GM19324 (cell line): ENCODE data around the gene EEF1B2.
"Not testable (repeated sequence)": the region's sequence is repeated elsewhere in the genome, so short reads cannot be mapped to it uniquely, and the experiment has no call there.

Source experiments
- ATAC-seq: cut with Tn5 transposase; IDR thresholded peaks from one replicate; pipeline ENCODE4 v1.9.1; 2021; ENCODE audit warnings: mild to moderate bottlenecking, moderate library complexity; ENCODE audit not compliant: unreplicated experiment, low FRiP score

EEF1B2 gene

DNA sequence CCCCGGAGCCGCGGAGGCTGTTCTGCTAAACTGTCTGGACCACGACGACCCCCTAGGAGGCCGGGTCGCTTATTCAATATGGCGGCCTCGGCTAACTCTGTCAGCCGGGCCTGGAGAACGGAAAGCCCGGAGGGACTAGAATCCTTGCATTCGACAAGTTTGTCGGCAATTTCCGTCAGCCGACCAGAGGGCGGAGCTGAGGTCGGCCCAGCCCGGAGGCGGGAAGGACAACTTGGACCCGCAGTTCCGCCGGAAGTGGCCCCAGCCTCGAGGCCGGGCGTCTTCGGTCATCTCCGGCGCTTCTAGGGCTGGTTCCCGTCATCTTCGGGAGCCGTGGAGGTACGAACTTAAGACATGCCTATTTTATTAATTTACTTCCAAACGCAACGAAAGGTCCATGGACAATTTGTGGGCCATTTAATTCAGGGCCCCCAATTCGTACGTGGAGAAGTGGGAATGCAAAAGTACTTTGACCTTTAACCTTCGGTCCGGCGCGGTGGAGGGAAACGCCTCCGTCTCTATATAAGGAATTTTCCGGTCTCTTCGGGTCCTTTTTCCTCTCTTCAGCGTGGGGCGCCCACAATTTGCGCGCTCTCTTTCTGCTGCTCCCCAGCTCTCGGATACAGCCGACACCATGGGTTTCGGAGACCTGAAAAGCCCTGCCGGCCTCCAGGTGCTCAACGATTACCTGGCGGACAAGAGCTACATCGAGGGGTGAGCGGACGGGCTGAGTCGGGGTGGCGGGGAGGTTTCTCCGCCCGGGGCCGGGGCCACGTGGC, at the start of gene EEF1B2, which contains the start of gene NDUFS1:
EEF1B2 (plus strand) TSS at position 550 of the 779 bp plus-strand sequence; CDS start at position 635, 85 bp downstream.
NDUFS1 (minus strand) TSS at position 99 of the 779 bp plus-strand sequence. CDS start 5,766 bp downstream, outside the sequence.
- ATAC-seq = peak; percentile 95

DNA sequence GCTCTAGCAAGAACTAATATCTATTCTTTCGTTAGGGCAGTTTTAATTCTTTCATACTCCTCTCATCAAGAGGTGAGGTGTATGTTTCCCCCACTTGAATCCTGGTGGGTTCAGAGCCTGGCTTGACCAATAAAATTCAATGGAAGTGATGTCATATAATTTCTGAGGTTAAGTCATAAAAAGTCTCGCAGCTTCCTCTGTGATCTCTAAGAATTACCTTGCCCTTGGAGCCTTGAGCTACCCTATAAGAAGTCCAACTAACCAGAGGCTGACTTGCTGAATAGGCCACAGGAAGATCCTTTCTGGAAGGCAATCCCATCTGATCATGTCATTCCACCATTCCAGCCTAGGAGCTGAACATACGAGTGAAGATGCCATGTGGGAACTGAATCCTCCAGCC, 47.6 kb upstream of the EEF1B2 start:
- ATAC-seq = no peak

DNA sequence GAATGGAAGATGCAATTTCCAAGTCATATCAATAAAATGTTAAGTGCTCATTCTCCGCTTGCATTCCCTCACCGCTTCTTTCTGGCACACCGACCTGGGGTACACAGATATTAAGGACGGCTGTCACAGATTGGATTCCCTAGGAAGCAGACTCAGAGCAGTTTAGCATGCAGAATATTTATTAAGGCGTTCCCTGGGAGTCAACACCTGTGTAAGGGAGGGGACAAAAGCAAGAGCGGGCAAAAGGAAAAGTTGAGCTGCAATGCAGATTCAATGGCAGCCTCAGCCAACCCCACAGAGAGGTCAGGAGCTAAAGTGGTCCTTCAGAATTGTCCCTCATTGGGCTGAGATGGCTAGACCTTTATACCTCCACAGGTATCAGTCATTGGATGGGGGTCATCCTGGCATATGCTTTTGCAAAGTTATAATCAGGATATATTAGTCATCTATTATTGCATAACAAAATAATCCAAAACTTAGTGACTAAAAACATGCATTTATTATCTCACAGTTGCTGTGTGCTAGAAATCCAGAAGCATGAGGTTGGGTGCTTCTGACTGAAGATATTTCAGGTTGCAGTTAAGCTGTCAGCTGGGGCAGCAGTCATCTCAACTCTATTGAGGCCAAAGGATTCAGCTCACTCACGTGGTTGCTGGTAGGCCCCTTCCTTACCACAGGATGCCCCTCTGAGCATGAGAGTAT, 46.7 kb upstream of the EEF1B2 start:
- ATAC-seq = no peak

DNA sequence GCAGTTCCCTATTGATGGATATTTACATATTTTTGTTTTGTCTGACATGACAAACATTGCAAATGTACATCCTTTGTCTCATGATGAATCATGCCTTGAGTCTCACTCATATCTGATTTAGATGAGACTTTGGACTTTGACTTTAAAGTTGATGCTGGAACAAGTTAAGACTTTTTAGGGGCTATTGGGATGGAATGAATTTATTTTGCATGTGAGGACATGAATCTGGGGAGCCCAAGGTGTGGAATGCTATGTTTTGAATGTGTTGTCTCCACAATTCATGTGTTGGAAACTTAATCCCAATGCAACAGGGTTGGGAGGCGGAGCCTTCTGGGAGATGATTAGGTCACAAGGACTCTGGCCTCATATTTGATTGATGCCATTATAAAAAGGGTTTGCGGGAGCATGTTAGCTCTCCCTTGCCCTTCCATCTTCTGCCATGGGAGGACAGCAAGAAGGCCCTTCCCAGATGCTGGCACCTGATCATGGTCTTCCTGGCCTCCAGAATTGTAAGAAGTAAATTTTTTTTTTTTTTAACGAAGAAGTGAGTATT, 44.6 kb upstream of the EEF1B2 start:
- no peak for ATAC-seq

DNA sequence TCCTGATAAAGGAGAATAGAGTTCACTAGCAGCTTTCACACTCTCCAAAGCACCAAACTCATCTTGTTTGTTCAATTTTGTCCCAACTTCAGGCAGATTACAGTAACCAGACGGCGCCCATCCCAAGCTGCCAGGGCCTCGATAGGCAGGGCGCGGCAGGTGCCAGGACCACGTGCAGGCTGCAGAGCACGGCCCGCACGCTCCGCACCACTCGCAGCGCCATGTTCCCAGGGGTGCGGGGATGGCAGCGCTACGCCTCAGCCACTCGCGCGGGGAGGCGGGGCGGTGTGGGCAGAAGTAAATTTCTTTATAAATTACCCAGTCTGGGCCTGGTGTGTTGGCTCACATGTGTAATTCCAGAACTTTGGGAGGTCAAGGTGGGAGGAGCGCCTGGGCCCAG, 43.4 kb upstream of the EEF1B2 start:
- ATAC-seq = no peak

DNA sequence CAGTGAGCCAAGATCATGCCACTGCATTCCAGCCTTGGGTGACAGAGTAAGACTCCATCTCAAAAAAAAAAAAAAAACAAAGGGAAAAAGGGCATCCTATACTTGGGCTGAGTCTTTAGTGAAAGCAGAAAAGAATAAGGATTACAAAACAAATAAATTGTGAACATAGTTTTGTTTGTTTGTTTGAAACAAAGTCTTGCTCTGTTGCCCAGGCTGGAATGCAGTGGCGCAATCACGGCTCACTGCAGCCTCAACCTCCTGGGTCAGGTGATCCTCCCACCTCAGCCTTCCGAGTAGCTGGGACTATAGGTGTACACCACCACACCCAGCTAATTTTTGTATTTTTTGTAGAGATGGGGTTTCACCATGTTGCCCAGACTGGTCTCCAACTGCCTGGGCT, 37.1 kb upstream of the EEF1B2 start:
- not testable (repeated sequence) for ATAC-seq

DNA sequence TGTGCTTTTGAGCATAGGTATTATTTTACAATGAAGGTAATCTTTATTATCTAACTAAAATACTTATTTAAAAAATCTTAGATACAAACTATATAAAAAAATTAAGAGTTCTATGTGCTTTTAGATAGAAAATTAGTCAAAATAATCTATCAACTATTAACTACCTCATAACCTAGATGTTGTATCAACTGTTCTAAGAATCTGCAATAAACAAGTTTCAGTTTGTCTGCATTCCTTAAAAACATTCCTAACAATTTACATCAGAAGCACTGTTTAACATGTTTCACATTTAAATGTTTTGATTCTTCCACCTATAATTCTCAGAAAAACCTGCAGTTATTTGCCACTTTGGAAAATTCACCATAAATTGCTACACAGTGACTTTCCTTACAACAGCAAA, 33.8 kb upstream of the EEF1B2 start:
- no peak for ATAC-seq

DNA sequence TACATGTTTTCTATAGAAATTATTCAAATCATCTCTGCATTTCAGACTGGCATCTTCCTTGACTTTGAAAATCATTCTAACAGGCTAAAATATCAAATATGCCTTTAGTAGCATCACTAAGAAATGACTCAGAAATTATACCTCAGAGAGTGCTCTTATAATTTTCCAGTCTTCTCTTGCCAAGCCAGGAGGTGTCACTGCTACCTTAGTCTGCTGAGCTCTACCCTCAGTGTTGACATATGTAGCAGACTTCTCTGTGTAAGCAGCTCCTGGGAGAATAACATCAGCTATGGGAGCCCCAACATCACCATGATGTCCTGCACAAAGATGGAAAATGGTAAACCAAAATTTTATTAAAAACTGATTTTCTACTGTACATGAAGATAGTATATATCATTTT, 32.0 kb upstream of the EEF1B2 start:
- no peak for ATAC-seq

DNA sequence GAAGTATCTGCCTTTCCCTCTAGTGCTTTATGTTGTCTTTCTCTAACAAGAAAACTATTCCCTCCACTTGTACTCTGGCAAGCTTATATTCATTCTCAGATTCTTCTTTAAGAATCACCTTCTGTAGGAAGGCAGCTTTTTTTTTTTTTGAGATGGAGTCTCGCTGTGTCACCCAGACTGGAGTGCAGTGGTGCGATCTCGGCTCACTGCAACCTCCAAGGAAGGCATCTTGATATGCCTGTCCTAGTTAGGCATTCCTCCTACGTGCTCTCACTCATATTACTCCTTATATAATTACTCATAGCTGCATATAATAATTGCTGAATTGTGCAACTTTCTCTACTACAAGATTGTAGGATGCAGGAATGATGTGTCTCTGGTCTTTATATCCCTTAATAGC, 16.2 kb upstream of the EEF1B2 start:
- no peak for ATAC-seq

DNA sequence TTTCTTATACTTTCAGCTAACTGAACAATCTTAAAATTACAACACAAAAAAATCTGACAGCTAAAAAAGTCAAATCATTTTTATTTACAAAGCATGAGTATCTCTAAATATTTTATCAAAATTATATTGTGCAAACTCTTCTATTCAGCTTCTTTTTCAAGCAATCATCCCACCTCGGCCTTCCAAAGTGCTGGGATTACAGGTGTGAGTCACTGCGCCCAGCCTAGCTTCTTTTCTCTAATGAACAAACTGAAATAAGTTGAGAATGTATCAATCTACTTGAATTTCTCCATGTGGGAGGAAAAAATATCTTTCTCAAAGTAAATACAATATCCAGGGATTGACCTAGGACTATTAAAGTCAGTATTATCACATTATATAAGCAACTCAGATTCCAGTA, 15.3 kb upstream of the EEF1B2 start:
- no peak for ATAC-seq

DNA sequence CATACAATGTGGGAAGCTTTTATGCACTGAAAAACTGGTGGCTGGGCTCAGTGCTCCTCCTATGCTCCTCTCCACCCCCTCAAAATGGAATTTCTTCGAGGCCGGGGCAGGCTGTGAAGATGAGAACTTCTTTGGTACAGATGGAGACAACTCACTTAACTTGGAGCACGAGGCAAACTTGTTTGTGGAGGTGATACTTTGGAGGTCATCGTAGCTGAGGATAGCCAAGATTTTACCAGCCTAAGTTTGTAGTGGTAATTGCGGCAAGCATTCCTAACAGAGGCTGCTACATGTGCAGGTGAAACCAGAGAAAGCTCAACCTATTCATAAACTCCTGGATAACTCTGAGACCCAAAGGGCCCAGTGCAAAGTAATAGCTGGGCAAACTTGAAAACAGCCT, 14.0 kb upstream of the EEF1B2 start:
- ATAC-seq = no peak

DNA sequence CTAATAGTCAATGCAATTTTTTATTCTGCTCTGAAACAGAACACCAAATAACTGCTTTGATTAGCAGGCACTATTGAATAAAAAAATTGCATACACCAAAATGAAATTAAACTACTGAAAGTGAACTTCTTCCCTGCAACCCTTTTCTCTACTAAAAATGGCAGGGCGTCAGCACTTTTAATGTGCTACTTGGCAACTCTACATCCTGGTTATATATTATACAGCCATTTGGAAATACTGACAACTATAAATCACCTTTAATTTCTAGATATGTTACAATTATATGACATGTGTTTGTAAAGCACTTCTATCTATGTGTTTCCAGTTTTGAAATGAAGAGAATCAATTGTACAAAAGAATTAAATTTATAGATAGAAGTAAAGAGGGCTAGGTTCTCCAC, 10.4 kb upstream of the EEF1B2 start:
- no peak for ATAC-seq

DNA sequence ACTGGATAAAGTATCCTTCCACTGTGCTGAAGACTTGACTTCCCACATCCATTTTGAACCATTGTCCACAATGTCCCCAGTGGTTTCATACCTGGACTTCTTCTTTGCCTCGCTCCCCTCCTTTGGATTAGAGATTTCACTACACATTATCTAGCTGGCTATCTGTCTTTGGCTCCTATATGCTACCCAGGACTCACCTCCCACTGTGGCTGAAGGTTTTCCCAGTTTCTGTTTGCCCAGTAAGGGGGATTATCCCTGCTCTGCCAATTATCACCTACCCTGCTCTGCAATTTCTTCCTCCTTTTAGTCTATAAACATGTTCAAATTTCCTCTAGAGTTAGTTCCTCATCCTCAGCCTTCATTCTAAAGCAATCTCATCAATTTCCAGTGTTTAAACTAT, 9.5 kb upstream of the EEF1B2 start:
- ATAC-seq = no peak

DNA sequence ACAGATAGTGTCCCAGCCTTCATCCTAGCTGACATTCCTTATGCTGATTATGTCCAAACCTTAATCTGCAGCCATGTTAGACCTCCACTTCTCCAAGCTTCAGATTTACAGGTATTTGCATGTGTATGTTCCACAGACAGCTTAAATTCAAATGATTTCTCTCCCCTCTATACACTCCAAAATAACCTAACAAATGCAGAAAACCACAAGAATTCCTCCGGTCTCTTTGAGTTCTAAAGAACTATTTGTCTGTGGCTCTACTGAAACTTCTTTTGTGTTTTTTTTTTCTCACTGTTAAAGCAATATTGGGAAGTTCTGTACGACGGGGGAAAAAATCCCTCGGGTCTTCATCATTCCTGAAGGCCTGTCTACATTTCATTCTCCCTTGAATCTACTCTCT, 9.1 kb upstream of the EEF1B2 start:
- ATAC-seq = no peak

DNA sequence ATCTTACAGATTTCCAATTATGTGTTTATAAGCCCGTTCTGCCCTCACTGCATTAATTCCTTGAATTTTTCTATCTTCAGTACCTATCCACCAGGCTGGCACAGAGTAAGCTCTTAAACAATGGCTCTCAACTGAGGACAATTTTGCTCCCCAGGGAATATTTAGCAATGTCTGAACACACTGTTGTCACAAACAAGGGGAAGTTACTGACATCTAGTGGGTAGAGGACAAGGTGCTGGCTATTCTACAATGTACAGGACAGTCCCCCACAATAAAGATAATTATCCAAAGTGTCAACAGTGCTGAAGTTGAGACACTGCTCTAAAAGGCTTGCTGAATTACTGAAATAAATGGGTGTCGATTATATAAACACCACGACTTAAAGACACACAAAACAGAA, 5.5 kb upstream of the EEF1B2 start:
- no peak for ATAC-seq

DNA sequence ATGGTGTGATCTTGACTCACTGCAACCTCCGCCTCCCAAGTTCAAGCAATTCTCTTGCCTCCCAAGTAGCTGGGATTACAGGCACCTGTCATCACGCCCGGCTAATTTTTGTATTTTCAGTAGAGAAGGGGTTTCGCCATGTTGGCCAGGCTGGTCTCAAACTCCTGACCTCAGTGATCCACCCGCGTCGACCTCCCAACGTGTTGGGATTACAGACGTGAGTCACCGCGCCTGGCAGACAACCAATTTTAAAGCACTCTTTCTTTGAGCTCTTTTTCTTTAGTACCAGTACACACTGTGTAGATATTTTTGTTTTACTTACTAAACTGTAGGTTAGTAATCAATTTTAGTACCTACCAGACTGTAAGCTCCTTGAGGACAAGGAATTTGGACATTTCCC, 2.7 kb upstream of the EEF1B2 start:
- ATAC-seq = not testable (repeated sequence)

DNA sequence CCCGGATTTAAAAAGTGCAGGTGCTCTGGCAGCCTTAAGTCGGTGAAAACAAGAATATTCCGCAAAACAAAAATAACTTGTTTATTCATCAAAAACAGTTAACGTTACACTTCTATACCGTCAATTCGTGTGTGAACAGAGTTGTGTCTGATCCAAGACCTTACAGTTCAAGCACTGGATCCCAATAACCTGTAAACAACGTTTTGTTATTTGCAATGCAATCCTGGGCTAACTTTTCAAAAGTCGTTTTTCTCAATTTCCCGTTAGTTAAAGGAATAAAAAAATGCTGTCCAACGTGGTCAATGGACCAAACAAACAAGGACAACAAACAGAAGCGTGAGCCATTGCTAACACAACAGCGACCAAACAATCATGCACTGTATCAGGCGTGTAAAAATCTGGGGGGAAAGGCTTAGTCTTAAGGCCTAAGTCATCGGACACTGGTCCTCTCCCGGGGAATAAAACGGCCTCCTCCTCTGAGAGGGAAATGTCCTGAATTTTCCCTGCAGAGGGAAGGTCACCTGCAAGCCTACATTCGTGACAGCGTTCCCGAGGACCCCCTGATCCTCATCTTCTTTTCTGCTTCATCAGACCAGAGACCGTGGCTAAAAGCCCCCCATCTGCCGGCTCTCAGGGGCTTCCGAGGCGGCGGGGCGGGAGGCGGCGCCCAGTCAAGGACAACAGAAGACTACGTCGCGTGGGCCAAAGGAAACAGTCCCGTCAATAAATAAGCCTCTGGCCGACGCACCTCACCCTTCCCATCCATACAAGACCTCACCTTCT, 941 bp upstream of the EEF1B2 start:
- ATAC-seq = peak; percentile 24

DNA sequence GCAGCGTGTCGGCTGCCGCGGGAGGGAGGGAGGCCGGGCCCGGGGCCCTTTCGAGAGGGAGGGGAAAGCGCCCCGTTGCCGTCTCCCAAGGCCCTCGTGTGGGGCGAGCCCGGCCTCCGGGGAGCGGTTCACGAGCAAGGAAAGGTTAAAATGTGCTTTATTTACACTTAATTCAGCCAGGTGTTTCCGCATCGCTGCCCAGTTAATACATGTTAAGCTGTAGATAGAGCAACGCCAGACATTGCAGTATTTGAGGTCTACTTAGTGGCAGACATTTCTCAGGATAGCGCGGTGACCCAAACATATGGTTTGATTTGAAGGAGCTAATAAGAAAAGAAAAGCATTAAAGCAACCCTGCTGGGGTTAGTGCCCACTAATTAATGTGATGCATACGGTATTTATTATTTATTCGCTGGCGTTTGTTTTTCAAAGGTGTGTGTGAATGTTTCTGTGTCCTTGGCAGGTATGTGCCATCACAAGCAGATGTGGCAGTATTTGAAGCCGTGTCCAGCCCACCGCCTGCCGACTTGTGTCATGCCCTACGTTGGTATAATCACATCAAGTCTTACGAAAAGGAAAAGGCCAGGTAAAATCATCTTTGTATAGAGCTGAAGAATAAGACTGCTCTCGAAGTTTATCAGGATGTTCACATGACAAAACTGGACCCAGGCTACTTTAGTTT, 571 bp downstream of the EEF1B2 start:
- ATAC-seq = peak; percentile 65

DNA sequence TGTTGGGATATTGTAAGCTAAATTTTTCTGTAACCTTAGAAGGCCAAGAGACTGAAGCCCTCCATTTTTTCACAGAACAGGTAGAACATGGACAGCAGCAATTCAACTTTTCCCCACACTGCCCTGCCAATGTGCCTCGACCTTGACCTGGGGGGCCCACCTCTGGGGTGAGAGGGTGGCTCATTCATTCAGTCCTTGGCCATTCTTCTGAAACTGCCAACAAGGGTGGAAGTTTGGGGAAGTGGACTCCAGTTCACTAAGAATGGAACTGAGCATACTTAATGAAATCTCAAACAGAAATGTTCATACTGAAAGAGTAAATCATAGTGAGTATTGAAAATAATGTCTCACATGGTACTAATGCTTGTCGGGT, 1.1 kb downstream of the EEF1B2 start:
- ATAC-seq = no peak

DNA sequence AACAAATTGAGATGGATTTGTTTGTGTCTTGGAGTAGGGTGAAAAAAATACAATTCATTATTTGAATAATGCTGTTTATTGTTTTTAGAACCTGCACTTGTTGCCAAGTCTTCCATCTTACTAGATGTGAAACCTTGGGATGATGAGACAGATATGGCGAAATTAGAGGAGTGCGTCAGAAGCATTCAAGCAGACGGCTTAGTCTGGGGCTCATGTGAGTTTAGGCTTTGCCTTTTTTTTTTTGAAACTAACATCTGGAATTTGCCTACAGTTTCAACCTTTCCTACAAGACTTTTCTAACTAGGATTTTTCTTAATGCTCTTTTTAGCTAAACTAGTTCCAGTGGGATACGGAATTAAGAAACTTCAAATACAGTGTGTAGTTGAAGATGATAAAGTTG, 2.7 kb downstream of the EEF1B2 start:
- ATAC-seq = not testable (repeated sequence)
